ENCODE measurements around the gene WWTR1.
A peak's percentile ranks its signal among the peaks of the same experiment; 100 is the strongest.

- TF ChIP-seq POLR2AphosphoS5 (IDR thresholded peaks at IDR 0.05): peak in 1 of 3 donors; percentile 17
- peak in 5 of 7 experiments; percentile 43 to 78 (median 75) for TF ChIP-seq CTCF (IDR thresholded peaks at IDR 0.05)
Observed at GRCh38 chr3:149494022-149494758, 163.6 kb downstream of the WWTR1 start.
